NCI-H128 (cell line): ENCODE results near the gene CCDC92B.
A peak's percentile ranks its signal among the peaks of the same experiment; 100 is the strongest.

Experiments
- DNase-seq: peaks from one replicate; lab custom pipeline; 2025; ENCODE audit not compliant: unreplicated experiment; lab: John Stamatoyannopoulos, UW

Gene CCDC92B

DNA sequence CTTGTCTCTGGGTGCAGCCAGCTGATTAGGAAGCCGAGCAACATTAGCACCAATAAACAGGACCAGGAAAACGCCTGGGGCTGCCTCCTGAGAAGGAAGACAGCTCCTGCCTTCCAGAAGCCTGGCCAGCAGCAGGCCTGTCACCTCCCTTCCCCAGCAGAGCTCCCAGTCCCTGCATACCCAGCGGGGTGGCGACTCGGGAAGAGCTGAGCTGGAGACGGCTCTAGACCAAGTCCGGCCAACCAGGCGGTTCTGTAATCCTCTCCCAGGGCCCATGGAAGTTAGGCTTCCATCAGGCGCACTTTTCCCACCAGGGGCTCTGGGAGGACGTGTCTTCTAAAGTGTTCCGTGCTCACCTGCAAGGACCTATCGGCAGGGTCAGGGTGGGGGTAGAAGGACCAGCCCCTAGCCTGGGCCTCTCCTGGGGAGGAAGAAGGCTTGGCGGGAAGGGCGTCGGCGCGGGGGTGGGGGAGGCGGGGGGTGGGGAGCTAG lies 25.9 kb downstream of the CCDC92B start:
- DNase-seq: no peak

DNA sequence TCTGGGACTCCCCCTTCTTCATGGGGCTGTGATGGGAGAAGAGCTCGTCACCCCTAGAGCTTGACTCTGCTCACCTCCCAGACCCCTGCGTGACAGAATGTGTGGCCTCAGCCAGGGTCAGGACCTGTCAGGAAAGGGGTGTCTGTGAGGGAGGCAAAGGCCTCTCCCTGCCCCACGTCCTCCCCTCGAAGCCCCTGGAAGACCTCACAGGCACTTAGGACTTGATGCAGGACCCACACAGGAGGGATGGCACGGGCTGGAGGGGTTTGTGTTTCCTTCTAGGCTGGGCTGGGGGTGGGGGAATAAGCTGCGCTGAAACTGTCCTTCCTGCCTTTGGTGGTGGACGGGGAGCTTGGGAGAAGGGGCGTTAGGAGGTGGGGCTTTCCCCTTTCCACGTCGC lies 26.8 kb downstream of the CCDC92B start:
- no peak for DNase-seq

DNA sequence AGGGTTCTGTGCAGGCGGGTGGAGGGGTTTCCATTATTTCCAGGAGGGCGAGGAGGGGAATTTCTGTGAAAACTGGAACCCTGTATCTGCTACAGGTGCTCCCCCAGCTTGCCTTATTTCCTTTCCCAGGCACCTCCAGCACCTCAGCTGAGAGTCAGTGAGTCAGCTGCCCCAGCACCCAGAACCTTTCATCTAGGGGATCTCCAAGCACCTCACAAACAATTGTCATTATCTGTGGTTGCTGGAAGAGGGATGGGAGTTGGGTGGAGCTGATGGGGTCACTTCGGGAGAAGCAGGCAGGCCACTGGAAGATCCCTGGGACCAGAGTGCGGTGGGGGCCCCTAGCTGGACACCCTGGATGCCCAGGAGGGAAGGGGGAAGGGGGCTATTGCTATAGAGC lies 27.8 kb downstream of the CCDC92B start:
- DNase-seq: no peak

DNA sequence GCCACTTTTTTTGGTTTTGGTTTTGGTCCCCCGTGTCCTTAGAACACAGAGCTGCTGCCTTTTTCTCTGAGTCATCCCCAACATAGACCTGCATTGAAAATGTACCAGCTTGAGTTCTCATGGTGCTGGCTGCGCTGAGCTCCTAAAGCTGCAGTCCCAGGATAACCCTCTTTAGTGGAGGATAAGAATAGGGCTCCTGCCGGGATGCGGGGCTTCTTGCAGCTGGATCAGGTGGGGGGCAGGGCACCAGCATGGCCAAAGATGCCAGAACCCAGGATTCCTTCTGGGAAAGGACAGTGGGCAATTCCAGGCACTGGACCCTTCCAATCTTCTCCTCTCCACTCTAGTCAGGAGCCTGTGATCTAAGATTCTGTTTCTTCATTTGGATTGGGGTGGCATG lies 29.6 kb downstream of the CCDC92B start:
- no peak for DNase-seq

DNA sequence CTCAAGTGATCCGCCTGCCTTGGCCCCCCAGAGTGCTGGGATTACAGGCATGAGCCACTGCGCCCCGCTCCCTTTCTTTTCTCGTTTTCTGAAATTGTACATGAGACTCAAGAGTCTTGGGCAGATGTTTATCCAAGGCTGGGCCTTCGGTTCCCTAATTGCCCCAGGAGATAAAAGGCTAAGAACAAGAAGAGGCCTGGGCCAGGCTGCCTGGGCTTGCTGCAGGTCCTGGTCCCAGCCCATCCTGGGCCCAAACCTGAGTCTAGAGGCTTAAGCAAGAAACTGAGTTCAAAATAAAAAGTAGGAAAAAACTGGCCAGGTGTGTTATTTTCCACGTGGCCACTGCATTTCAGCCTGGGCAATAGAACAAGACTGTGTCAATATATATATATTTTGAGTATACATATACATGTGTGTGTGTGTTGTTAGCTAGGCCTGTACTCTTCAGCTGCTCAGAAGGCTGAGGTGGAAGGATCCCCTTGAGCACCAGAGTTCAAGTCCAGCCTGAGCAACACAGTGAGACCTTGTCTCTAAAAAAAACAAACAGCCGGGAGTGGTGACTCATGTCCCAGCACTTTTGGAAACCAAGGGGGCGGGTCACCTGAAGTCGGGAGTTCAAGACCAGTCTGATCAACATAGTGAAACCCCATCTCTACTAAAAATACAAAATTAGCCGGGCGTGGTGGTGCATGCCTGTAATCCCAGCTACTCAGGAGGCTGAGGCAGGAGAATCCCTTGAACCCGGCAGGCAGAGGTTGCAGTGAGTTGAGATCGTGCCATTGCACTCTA lies 31.1 kb downstream of the CCDC92B start:
- DNase-seq: no peak

DNA sequence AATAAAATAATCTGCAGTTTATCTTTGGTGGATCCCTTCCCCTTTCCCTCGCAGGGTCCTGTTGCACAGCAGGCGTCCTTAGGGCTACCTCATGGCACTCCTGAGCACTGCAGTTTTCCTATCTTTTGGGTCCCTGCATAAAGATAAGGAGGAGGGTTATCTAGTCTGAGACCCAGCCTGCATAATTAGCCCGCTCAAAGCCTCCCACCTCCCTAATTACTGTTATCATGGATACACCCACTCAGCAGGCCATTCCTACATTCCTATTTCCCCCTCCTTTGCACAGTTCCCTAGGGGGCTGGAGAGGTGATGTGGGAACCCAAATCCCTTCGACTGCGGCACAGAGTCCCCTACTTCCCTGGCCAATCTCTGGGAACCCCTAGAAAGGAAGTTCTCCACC lies 32.8 kb downstream of the CCDC92B start:
- no peak for DNase-seq

DNA sequence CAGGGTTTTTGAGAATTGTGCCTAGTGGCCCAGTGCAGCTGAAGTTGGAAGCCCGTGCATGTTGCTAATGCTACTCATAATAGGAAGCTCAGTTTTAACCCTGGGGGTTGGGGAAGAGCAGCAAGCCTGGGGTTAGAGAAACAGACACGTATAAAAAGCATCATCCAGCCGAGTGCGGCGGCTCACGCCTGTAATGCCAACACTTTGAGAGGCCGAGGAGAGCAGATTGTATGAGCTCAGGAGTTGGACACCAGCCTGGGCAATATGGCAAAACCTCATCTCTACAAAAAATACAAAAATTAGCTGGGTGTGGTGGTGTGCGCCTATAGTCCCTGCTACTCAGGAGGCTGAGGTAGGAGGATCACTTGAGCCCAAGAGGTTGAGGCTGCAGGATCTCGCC lies 35.6 kb downstream of the CCDC92B start:
- no peak for DNase-seq

DNA sequence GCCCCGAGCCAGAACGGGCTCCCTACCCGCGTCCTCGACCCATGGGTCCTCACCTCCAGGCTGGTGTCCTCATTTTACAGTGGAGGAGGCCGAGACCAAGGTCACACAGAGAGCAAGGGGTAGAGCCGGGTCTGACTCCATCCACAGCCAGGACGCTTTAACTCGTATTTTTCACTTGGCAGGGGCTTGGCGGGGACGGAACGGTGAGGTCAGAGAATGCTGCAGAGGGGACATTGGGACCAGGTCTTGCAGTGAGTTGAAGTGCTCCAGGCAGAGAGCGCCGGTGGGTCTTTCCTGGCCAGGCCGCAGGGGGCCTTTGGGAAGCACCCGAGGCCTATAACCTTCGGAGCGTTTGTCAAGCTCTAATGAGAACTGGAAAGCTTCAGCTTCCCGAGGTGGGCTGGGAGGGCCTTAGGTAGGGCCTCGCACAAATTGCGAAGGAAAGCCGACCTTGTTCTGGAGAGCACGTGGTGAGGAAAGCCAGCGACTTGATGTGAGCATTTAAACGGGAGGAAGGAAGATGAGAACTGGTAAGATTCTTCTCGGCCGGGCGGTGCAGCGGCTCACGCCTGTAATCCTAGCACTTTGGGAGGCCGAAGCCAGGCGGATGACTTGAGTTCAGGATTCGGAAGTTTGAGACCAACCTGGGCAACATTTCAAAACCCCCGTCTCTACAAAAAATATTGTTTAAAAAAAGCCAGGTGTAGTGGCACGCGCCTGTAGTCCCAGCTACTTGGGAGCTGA lies 37.0 kb downstream of the CCDC92B start:
- no peak for DNase-seq

DNA sequence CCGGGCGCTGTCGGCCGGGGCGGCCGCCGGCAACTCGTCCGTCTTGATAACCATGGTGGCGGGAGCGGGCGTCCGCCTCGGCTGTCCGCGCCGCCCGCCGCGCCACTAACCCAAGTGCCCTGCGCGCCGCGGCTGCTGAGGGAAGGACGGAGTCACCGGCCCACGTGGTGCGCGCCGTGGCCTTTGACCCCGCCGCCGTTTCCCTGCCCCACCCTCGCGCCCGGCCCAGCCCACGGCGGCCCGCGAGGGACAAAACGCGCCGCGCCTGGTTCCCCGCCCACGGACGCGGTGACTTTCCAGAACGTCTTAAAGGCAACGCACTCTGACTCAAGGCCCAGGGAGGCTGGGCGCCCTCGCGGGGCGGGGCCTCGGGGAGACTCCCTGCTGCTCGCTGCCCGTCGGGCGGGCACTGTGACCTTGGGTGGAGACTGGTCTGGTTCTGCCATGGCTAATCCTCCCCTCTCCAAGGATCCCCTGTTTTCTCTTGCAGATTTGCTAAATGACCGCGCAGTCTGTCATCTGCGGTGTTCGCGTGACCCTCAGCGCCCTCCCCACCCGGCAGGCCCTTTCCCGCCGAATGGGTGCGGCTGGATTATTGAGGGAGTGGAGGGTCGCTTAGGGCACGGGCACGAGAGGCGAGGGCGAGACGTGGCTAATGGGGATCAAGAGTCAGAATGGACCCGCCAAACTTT lies 37.7 kb downstream of the CCDC92B start, which contains the start of gene CLUH:
Gene CLUH (minus strand): TSS at position 157 of the 692 bp plus-strand sequence. CDS start 103 bp downstream, at position 54.
- DNase-seq: peak; percentile 77

DNA sequence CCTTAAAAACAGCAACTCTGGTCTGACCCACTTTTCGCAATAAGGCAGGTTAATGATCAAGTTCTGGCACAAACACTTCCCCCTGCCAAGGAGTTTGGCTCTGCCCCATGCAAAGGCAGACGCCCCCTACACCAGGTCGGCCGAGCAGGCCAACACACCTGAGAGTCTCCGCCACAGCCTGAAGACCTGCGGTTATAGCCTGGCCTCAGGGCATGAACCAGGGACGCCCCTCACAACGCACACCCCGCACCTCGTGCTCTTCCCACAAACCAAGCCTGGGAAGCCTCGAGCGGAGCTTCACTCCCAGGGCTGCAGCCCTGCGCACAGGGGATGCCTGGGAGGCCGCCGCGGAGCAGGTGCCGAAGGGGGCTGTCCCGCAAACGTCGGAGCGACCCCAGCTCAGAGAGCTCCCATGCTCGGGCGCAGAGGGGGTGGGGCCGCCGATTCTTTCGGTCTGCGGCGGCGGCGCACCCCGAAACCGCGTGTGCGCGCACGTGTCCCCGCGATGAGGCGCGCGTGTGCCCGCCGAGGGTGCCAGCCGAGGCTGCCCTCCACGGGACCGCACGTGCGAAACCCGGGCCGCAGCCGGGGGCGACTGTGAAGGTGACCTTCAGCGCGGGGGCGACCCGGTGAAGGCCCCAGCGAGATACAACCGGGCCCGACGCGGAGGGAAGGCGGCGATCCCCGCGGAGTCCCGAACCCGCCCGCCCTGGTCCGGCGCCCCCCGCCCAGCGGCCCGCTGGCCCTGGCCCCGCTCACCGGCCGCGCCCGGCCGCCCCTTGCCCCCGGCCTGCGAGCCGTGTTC lies 38.4 kb downstream of the CCDC92B start:
- DNase-seq: no peak

DNA sequence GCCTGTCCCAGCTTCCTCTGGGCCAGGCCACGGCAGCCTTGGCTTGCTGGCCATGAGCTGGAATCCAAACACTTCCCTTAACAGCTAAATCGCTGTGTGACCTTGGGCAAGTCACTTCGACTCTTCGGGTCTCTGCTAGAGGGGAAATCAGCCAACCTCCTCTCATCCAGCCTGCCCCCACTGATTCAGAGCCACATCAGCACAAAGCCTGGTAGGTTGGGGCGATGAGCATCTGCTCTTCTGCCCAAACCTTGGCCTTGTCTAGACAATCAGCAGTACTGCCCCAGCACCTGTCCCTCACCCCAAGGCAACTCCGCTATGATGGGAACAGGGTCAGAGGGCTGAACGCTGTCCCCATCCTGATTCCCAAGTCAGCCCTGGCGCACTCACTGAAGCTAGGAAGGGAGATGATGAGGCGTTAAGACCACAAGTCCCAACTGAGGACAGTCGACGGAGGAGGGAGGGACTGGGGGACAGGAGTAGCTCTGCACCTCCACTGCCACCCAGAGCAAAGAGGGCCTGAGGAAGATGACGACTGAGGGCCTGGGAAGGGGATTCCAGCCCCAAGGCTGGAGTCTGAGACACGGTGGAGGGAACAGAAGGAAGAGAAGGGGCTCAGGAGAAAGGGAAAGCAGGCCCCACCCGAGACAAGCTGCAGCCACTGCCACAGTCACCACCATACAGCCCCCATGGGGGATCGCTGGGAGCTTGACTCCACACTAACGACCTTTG lies 39.2 kb downstream of the CCDC92B start:
- DNase-seq: no peak

DNA sequence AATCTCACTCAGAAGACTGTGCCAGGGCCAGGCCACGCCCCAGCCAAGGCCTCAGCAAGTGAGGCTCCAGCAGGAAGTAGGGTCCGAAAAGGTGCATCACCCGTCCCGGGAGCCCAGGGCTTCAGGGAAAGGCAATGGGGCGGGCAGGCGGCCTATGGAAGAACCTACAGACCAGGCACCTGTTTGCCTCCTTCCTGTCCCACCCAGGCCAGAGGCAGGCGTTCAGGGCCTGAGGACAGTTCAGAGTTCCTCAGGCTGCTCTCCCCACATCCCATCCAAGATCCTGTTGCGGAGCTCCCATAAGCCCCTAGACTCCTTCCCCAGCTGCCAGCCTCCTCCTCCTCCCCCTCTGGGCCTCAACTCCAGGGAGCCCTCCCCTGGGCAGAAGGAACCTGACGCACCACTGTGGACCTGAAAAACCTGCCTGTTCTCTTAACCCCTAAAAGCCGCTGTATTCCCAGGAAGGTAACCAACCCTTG lies 40.2 kb downstream of the CCDC92B start:
- no peak for DNase-seq

DNA sequence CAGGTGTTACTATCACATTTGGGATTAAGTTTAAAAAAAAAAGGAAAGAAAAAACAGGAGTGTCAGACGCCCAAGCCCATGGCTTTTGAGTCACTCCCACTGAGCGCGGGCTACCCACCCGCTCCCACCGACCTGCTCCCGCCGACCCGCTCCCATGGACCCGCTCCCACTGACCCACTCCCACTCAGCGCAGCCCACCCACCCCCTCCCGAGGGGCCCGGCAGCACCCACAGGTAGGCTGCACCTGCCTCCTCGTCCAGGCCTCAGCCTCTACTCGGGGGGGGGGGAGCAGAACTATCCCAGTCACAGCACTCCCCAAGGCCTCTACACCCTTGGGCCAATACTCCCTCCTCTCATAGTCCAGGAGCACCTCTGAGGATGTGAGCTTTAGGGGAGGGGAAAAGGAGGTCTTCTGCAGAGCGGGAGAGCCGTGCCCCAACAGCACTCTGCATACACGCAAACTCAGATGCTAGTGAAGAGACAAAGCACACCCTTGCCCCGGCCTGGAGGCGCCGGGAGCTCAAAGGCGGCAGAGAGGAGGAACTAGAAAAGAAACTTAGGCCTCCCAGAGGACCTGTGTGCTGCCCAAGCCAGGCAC lies 40.8 kb downstream of the CCDC92B start:
- no peak for DNase-seq

DNA sequence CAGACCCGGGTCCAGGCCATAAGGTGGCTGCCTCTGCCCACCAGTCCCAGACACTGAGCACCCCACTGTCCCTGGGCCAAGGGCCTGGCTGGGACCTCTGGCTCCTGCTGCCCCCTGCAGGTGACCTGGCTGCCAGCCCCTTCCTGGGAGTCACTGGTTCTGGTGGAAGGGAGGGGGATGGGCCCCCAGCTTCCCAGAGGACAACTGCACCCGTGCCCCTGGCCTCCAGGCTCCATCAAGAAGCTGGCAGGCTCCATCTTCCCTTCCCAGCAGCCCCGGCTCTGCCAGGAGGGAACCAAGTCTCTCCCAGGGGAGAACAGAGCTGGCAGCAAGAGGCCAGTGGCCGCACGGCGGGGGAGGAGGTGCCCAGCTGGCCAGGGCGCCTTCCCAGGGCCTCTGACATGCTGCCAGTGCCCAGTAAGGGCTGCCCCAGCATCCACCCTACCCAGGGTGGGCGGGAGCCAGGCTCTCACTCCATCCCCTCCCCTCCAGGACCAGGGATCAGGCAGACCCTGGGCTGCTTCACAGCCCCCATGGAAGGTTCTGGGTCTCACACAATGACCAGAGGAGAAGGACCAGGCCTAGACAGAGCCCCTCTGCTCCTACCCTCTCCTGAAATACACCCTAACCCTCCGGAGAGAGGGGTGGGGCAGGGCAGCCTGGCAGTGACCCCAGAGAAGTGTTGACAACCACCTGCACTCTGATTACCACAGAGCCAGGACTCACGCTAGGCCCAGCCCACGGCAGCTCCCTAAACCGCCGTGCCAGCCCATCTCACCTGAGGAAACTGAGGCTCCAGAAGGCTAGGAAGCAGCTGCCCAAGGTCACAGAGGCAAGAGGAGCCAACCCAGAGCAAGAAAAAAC lies 41.5 kb downstream of the CCDC92B start:
- no peak for DNase-seq

DNA sequence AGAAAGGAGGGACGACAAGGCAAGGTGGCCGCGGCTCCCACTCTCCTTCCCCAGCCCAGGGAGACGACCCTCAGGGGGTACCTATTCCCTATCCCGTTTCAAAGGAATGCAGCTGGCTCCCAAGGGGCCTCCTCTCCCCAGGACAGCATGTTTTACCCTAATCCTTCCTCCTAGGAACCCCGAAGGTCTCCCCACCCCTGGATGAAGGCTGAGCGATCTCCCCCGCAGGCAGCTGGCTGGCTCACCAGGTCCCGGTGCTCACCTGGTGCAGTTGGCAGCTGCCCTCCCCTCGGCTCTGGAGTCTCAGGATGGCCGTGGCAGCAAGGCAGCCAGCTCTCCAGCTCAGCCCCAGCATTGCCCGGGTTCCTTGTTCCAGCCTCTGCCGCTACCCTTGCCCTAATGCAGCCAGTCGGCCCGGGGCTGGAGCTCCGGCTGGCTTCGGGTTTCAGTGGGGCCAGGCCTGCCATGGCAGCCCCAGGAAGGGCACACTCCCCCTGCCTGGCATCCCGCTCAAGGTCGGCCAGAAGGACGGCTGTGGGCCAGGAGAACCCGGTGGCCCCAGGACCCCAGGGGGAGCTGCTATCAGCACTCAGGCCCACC lies 42.4 kb downstream of the CCDC92B start:
- no peak for DNase-seq

DNA sequence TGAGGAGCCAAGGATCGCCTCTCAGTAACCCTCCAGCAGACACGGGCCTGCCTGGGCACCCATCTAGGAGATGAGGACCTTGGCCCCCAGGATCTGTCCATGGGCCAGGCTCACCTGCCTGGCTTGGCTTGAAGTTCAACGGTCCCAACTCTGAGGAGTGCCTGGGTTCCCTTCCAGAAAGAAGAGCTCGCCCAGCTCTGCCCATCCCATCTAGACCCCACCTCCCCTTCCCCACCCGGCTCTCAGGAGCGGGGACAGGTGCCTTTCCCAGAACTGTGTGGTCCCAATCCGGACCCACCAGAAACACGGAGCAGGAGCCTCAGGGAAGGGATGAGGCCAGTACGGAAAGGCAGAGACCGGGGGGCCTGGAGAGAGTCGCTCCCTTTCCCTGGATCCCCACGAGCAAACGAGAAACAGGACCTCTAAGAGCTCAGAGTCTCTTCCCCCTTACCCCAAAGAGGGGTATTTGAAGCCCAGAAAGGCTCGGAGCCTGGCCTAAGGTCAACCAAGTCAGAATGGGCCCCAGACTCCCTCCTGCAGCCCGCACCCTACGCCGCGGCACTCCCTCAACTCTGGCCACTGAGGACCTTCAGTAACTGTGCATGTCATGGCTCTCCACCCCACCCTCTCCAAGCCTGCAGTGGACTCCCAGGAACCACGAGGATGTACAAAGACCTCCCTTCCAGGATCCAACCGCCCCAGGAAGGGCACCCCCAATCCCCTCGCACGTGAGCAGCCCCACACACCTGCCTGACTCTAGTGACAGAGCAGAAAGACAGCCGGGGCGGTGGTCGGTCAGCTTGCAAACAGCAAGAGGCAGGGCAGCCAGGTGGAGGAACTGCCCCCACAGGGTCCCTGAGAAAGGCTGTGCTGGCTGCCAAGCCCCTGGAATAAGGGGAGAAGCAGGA lies 43.3 kb downstream of the CCDC92B start:
- DNase-seq: no peak

DNA sequence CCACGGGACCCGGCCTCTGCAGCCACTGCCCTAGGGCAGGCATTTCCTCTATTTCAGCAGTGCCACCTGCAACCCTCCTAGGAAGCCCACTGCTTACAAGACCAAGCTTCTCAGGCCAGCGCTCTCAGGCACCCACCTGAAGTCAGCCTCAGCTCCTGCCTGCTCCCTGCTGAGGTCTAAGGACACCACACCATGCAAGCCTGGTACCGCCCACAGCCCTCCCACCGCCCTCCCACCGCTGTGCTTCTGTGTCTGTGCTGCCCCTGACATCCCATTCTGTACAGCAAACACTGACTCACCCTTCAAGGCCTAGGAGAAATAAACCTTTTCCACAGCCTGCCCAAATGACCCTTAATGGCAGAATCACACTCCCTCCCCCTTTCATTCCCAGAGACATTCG lies 44.2 kb downstream of the CCDC92B start:
- no peak for DNase-seq
